Kidney epithelial cell (primary cell): ENCODE measurements around the gene TIAM2. TPM values are rescaled to one million over a fixed set of nuclear protein-coding genes. Genes with fewer than 3 reads are reported as not detected.
A peak's percentile ranks its signal among the peaks of the same experiment; 100 is the strongest.

ENCODE experiments used
- DNase-seq: peaks from one replicate; pipeline ENCODE4 v3.0.0-alpha.2; 2010; ENCODE audit warnings: low read depth
- H3K27me3 ChIP-seq: 2 replicates; pipeline ENCODE4 v1.6.0; 2011; ENCODE audit warnings: low read length; ENCODE audit not compliant: control insufficient read depth, insufficient read depth
- H3K36me3 ChIP-seq: 2 replicates; pipeline ENCODE4 v1.5.1; 2011; ENCODE audit warnings: low read length; ENCODE audit not compliant: control insufficient read depth, insufficient read depth
- H3K4me3 ChIP-seq: 2 replicates; pipeline ENCODE4 v1.5.1; 2011; ENCODE audit warnings: low read depth, mild to moderate bottlenecking, control low read depth, low read length
- CTCF ChIP-seq: IDR thresholded peaks from 2 replicates; pipeline ENCODE4 v1.5.1; 2011; ENCODE audit warnings: mild to moderate bottlenecking, moderate library complexity, low read length, control low read depth, inconsistent platforms; ENCODE audit not compliant: insufficient read depth, poor library complexity, severe bottlenecking
- total RNA-seq: library from RNA; depleted of rRNA; stranded (reverse); fragments of >200 nt; gene quantifications from 2 replicates; pipeline ENCODE4 v1.2.3, GENCODE V29; 2015

The TIAM2 gene
- total RNA-seq, 1 donor from 2014 or later, result 21.3 TPM

GRCh38 chr6:155146205-155146604, 151.1 kb downstream of the TIAM2 start:
- H3K36me3 ChIP-seq, result no peaks in the 10 kb centered on the region
- DNase-seq, result no peak
- H3K4me3 ChIP-seq, result no peak overlapping the region
- TF ChIP-seq CTCF, result no peak
- no peaks in the 10 kb centered on the region for H3K27me3 ChIP-seq

- DNase-seq, result no peak
- H3K36me3 ChIP-seq, result no peaks in the 10 kb centered on the region
Measured at GRCh38 chr6:155147958-155148663, 153.0 kb downstream of the TIAM2 start.

GRCh38 chr6:155150967-155151671, 156.0 kb downstream of the TIAM2 start:
- DNase-seq, result no peak
- H3K27me3 ChIP-seq, result no peaks in the 10 kb centered on the region
- no peaks in the 10 kb centered on the region for H3K36me3 ChIP-seq
- no peak for TF ChIP-seq CTCF
- H3K4me3 ChIP-seq, result no peak overlapping the region

More at GRCh38 chr6:155147958-155148663, 153.0 kb downstream of the TIAM2 start:
- Histone ChIP-seq H3K27me3 (no peaks in the 10 kb centered on the region), H3K4me3 (no peak overlapping the region)
- no peak for TF ChIP-seq CTCF

- Histone ChIP-seq H3K4me3 (no peak overlapping the region), H3K36me3 (no peaks in the 10 kb centered on the region), H3K27me3 (no peaks in the 10 kb centered on the region)
- no peak for DNase-seq
- peak; percentile 24 for TF ChIP-seq CTCF
Measured at GRCh38 chr6:155152211-155153076, 157.3 kb downstream of the TIAM2 start.

- no peaks in the 10 kb centered on the region for H3K27me3 ChIP-seq
- no peak for TF ChIP-seq CTCF
- no peak overlapping the region for H3K4me3 ChIP-seq
- peak; percentile 85 for DNase-seq
- no peaks in the 10 kb centered on the region for H3K36me3 ChIP-seq
Measured at GRCh38 chr6:155154158-155154830, 159.2 kb downstream of the TIAM2 start.
